Vagina (tissue), 2 donors: ENCODE results near the gene SLC26A11.
"Not testable (repeated sequence)": the region's sequence is repeated elsewhere in the genome, so short reads cannot be mapped to it uniquely, and the experiment has no call there.

ENCODE experiments used
- CTCF ChIP-seq, 3 experiments: fragments of 450-650 bp in 2 of 3; fragments of 200-600 bp in 1 of 3; sonication (generic) in 1 of 3; IDR thresholded peaks; one replicate each; pipeline ENCODE4 v1.5.1; 2017 to 2019; ENCODE audit warnings: antibody characterized with exemption in 3 of 3, mild to moderate bottlenecking in 2 of 3, moderate library complexity in 2 of 3
- POLR2A ChIP-seq, 2 donors: fragments of 450-650 bp; IDR thresholded peaks; one replicate each; pipeline ENCODE4 v1.6.1; 2017; ENCODE audit warnings: antibody characterized with exemption in 2 of 2, mild to moderate bottlenecking in 2 of 2, moderate library complexity in 2 of 2
- POLR2AphosphoS5 ChIP-seq, 2 donors: sonication (generic); formaldehyde crosslinking; IDR thresholded peaks; one replicate each; pipeline ENCODE4 v1.9.0; 2017; ENCODE audit warnings: antibody characterized with exemption in 2 of 2, mild to moderate bottlenecking in 2 of 2, low read depth in 1 of 2; ENCODE audit not compliant: insufficient read depth in 1 of 2

GRCh38 chr17:80275857-80276256, 55.6 kb downstream of the SLC26A11 start:
- TF ChIP-seq CTCF (IDR thresholded peaks at IDR 0.05); POLR2AphosphoS5 (IDR thresholded peaks at IDR 0.05; ENCODE audit: insufficient read depth in 1 of 2, low read depth in 1 of 2); POLR2A (IDR thresholded peaks at IDR 0.05): not testable (repeated sequence)
